Nephron (organoid): ENCODE measurements around the gene SDS.
"Not testable (repeated sequence)": the region's sequence is repeated elsewhere in the genome, so short reads cannot be mapped to it uniquely, and the experiment has no call there.

Source experiments
- H3K27ac Mint-ChIP-seq, 3 experiments: 2 replicates each; pipeline ENCODE4 v1.8.0; 2020; ENCODE audit warnings: mixed read lengths in 3 of 3, mild to moderate bottlenecking in 2 of 3, moderate library complexity in 1 of 3
- H3K27me3 Mint-ChIP-seq: 2 replicates; pipeline ENCODE4 v1.8.0; 2021; ENCODE audit warnings: low read depth, mild to moderate bottlenecking, moderate library complexity, mixed read lengths
- H3K36me3 Mint-ChIP-seq: 2 replicates; pipeline ENCODE4 v1.8.0; 2020; ENCODE audit warnings: low read depth, mixed read lengths
- H3K4me1 Mint-ChIP-seq: 2 replicates; pipeline ENCODE4 v1.8.0; 2020; ENCODE audit warnings: mixed read lengths
- H3K4me3 Mint-ChIP-seq, 3 experiments: 2 replicates each; pipeline ENCODE4 v1.8.0; 2020; ENCODE audit warnings: mild to moderate bottlenecking in 3 of 3, mixed read lengths in 3 of 3, moderate library complexity in 2 of 3
- H3K9me3 Mint-ChIP-seq: 2 replicates; pipeline ENCODE4 v1.8.0; 2020; ENCODE audit warnings: mixed read lengths
- CTCF ChIP-seq, 3 experiments: fragments of 200-600 bp; sonication (generic); IDR thresholded peaks; one replicate each; pipeline ENCODE4 v1.5.0; 2021; ENCODE audit warnings: antibody characterized with exemption in 3 of 3; ENCODE audit not compliant: unreplicated experiment in 3 of 3

Gene SDS

DNA sequence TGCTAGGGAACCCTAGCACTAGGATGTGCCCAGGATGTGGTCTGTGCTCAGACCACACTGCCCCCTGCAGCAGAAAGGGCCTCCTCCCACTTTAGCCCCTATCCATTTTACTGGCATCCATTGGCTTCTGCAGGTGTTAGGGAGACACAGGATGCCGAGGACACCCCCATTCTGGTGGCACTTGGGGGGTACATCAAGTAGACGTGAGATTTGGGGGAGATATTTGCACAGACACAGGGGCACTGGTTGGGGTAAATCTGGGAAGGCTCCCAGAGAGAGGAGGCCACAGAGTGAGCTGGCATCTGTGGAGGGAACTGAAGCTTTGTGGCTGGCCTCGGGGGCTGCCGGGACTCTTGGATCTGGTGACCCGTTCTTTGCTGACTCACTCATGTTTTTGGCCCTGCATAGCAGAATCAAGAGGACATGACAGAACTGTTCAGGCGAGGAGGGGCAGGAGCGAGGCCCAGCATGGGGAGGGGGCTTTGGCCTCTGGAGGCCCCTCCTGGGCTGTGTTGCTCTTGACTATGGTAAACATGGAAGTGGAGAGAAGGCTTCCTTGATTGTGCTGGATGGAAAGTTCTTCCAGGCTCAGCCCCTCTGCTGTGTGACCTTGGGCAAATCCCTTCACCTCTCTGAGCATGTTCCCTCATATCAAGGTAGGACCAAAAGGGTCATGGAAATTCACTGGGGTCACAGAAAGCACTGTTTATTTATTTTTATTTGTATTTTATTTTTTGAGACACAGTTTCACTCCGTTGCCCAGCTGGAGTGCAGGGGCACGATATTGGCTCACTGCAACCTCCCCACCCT, 43.5 kb downstream of the SDS start:
- no peak for TF ChIP-seq CTCF (IDR thresholded peaks at IDR 0.05; ENCODE audit: unreplicated experiment in 3 of 3)
- Mint-ChIP-seq H3K36me3 (peaks cover 5% of the 10 kb centered on the region), H3K27ac (no peak overlapping the region), H3K9me3 (no peaks in the 10 kb centered on the region), H3K4me1 (peaks cover 8% of the 10 kb centered on the region), H3K4me3 (peak overlapping the region; percentile 84 to 88 (median 86)), H3K27me3 (peaks cover 4% of the 10 kb centered on the region)

DNA sequence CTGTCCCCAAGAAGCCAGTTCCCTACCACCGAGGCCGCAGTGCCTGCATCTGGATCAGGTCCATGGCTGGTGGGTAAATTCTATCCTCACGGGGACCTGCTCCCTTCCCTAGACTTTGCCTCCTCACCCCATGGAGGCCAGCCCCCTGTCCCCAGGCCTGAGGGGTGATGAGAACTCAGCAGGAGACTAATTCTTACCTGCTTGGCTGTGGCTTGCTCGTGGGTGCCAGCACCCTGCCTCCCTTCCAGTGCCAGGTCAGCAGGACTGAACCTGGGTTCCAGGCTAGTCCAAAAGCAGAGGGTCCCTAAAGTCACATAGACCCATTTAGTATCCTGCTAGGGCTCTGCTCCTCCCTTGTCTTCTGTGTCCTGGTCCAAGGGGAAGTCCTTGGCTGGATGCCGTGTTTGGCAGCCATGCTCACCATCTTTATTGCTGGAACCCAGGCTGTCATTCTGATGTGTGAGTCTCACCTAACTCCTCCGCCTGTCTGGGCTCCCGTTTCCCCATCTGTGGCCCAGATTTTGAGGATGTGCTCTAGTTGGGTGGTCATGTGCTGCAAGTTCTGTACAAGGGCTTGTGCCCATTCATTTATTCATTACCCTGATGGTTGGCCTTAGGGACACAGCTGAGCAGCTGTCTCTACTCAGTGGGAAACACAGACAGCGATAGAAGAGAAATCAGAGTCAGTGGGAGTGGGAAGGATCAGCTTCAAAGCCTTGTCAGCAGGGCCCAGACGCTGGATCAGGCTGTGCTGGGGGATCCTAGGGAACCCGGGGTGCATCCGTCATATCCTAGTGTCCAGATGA, 44.4 kb downstream of the SDS start:
- no peak for TF ChIP-seq CTCF (IDR thresholded peaks at IDR 0.05; ENCODE audit: unreplicated experiment in 3 of 3)
- Mint-ChIP-seq H3K27me3 (peaks cover 4% of the 10 kb centered on the region), H3K9me3 (no peaks in the 10 kb centered on the region), H3K4me1 (peaks cover 8% of the 10 kb centered on the region), H3K27ac (peak overlapping the region; percentile 4 to 76 (median 66)), H3K36me3 (peaks cover 5% of the 10 kb centered on the region), H3K4me3 (peak overlapping the region; percentile 84 to 88 (median 86))

GRCh38 chr12:113358381-113359132, 45.1 kb downstream of the SDS start, which contains the start of gene PLBD2:
Gene PLBD2 (plus strand): TSS chr12:113358587. CDS start chr12:113358601, 14 bp downstream.
- H3K9me3 Mint-ChIP-seq: no peaks in the 10 kb centered on the region
- H3K36me3 Mint-ChIP-seq: peaks cover 5% of the 10 kb centered on the region
- H3K4me1 Mint-ChIP-seq: peaks cover 8% of the 10 kb centered on the region
- peak within 1 kb of the TSS; percentile 86 to 88 (median 87) for H3K4me3 Mint-ChIP-seq
- no peak for TF ChIP-seq CTCF (IDR thresholded peaks at IDR 0.05; ENCODE audit: unreplicated experiment in 3 of 3)
- H3K27ac Mint-ChIP-seq: peak within 1 kb of the TSS; percentile 4 to 76 (median 66)
- H3K27me3 Mint-ChIP-seq: peaks cover 4% of the 10 kb centered on the region

DNA sequence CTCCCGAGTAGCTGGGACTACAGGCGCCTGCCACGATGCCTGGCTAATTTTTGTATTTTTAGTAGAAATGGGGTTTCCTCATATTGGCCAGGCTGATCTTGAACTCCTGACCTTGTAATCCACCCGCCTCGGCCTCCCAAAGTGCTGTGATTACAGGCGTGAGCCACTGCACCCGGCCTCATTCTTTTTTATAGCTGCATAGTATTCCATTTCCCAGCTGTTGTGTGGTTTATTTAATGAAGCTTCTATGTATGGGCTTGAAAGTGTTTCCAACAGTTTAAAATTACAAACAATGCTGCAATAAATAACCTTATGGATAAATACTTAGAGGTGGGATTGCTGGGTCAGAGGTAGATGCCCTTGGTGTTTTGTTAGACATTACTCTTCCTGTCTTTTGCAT, 49.5 kb downstream of the SDS start:
- peaks cover 12% of the 10 kb centered on the region for H3K27me3 Mint-ChIP-seq
- H3K36me3 Mint-ChIP-seq, H3K4me3 Mint-ChIP-seq, H3K4me1 Mint-ChIP-seq, H3K9me3 Mint-ChIP-seq, H3K27ac Mint-ChIP-seq: not testable (repeated sequence)

DNA sequence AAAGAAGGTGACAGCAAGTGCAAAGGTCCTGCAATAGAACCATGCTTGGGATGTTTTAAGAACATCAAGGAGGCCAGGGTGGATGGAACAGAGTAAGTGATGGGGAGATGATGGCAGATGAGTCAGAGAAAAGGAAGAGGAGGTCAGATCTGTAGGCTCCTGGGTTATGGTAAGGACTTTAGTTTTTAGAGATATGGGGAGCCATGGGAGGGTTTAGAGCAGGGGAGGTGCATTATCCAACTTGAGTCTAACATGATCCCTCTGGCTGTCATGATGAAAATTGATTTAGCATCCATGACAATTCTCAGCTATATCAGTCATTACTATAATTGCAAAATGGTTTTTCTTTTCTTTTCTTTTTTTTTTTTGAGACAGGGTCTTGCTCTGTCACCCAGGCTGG, 52.6 kb downstream of the SDS start:
- TF ChIP-seq CTCF (IDR thresholded peaks at IDR 0.05; ENCODE audit: unreplicated experiment in 3 of 3): no peak
- no peak overlapping the region for H3K27ac Mint-ChIP-seq

More for the DNA sequence above, 52.6 kb downstream of the SDS start:
- no peak overlapping the region for H3K4me3 Mint-ChIP-seq
- H3K36me3 Mint-ChIP-seq: no peaks in the 10 kb centered on the region
- H3K27me3 Mint-ChIP-seq: peaks cover 20% of the 10 kb centered on the region
- H3K9me3 Mint-ChIP-seq: no peaks in the 10 kb centered on the region
- H3K4me1 Mint-ChIP-seq: no peaks in the 10 kb centered on the region
